Endodermal cell (in vitro differentiated cells): ENCODE measurements around the gene CLEC2A. TPM values are rescaled to one million over a fixed set of nuclear protein-coding genes. Genes with fewer than 3 reads are reported as not detected.

Experiments
- DNase-seq: peaks from one replicate; pipeline ENCODE4 v3.0.0-alpha.2; 2017
- H3K27ac ChIP-seq: 2 replicates; pipeline ENCODE4 v1.5.1; 2013; ENCODE audit warnings: mild to moderate bottlenecking, low read depth, low read length, moderate library complexity
- H3K27me3 ChIP-seq: 2 replicates; pipeline ENCODE4 v1.6.1; 2013; ENCODE audit warnings: mild to moderate bottlenecking, low read length, moderate library complexity; ENCODE audit not compliant: insufficient read depth, control insufficient read depth, poor library complexity, severe bottlenecking
- H3K36me3 ChIP-seq: 2 replicates; pipeline ENCODE4 v1.7.0; 2013; ENCODE audit warnings: mild to moderate bottlenecking, low read length, moderate library complexity; ENCODE audit not compliant: control insufficient read depth, insufficient read depth
- H3K4me1 ChIP-seq: one replicate; pipeline ENCODE4 v1.7.0; 2013; ENCODE audit warnings: low read length; ENCODE audit not compliant: control insufficient read depth, insufficient read depth
- H3K4me3 ChIP-seq: 2 replicates; pipeline ENCODE4 v1.5.1; 2013; ENCODE audit warnings: mild to moderate bottlenecking, low read length, moderate library complexity
- H3K9ac ChIP-seq: 2 replicates; pipeline ENCODE4 v1.6.1; 2013; ENCODE audit warnings: mild to moderate bottlenecking, low read length, moderate library complexity; ENCODE audit not compliant: poor library complexity, severe bottlenecking; ENCODE audit errors: extremely low read depth
- H3K9me3 ChIP-seq: 2 replicates; pipeline ENCODE4 v1.6.1; 2013; ENCODE audit warnings: mild to moderate bottlenecking, low read length, moderate library complexity; ENCODE audit not compliant: control insufficient read depth
- H3K27ac Mint-ChIP-seq: 2 replicates; pipeline ENCODE4 v1.8.0; 2020; ENCODE audit warnings: mixed read lengths
- H3K27me3 Mint-ChIP-seq: 2 replicates; pipeline ENCODE4 v1.8.0; 2021; ENCODE audit warnings: mild to moderate bottlenecking, mixed read lengths; ENCODE audit not compliant: insufficient read depth
- H3K36me3 Mint-ChIP-seq: 2 replicates; pipeline ENCODE4 v1.8.0; 2020; ENCODE audit warnings: low read depth, mixed read lengths
- H3K4me1 Mint-ChIP-seq: 2 replicates; pipeline ENCODE4 v1.8.0; 2020; ENCODE audit warnings: mixed read lengths
- H3K4me3 Mint-ChIP-seq: 2 replicates; pipeline ENCODE4 v1.8.0; 2020; ENCODE audit warnings: mild to moderate bottlenecking, moderate library complexity, mixed read lengths
- H3K9me3 Mint-ChIP-seq: 2 replicates; pipeline ENCODE4 v1.8.0; 2020; ENCODE audit warnings: mild to moderate bottlenecking, mixed read lengths
- CTCF ChIP-seq: fragments of 200-600 bp; sonication (generic); conservative IDR thresholded peaks from 2 replicates; pipeline ENCODE4 v1.5.0; 2021; ENCODE audit warnings: antibody characterized with exemption, mild to moderate bottlenecking
- WGBS, 2 experiments: methylation state at CpG; one replicate each; pipeline versions ENCODE4 v1.1.5 to v1.1.7; 2013; ENCODE audit warnings: missing lambda C conversion rate in 2 of 2, mixed read lengths in 1 of 2; ENCODE audit not compliant: insufficient coverage in 1 of 2, insufficient read length in 1 of 2; 5-methylcytosine and 5-hydroxymethylcytosine counted together
- total RNA-seq, 2 donors: library from RNA; stranded (reverse); fragmentation: NEBNext Ultra II Directional in 1 of 2; extraction: Animal tissue kit (Norgen Biotek cat#: 25700) in 1 of 2; gene quantifications; 2 replicates in 1 of 2; 3 replicates in 1 of 2; pipeline ENCODE4 v1.2.1, GENCODE V29; 2021

CLEC2A gene
- total RNA-seq, 2 donors from 2014 or later: 3.8 TPM; not detected in 1

DNA sequence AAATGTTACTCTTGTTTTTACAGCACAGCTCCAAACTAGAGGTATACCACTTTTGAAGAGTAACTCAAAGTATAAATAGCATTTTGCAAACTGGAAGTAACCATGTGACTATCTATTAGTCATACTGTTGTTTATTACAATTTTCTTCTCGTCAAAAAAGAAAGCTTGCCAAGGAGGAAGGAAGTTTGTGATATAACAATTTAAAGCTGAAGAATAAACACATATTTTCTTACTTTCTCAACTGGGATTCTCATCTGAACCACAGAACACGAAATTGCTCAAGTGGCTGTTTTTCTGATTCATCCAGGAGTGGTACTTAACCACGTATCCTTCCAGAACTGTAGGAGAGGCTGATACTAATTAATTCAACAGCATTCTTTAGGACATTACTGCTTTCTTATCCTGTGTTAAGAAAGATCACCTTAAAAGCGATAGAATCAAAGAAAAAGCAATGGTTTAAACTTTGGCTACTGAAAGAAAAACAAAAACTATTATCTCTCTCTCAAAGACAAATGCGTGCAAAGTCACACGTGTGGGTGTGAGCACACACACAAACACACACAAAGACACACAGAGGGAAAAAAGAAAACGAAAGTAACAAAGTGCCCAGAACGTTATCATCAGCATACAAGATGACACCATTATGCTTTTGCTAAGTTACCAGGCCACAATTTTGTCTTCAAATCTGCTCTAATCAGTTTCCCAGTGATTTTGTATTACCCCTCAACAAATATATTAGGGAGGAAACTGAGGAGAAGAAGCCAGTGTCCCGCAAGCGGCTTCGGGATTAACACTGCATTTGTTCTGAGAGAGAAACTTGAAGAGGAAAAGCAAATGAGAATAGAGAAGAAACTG, 62.6 kb downstream of the CLEC2A start, which contains the start of gene CLEC2B:
Gene CLEC2B (minus strand): TSS at position 48 of the 855 bp plus-strand sequence.
- 68 to 70% methylated on average over 6 to 10 of the region's 11 CpGs for WGBS, 2 experiments
- DNase-seq: no peak
- Histone ChIP-seq H3K9ac (no peak within 1 kb of the TSS), H3K4me3 (no peak within 1 kb of the TSS), H3K27me3 (no peaks in the 10 kb centered on the region), H3K36me3 (no peaks in the 10 kb centered on the region), H3K27ac (no peak within 1 kb of the TSS), H3K4me1 (no peaks in the 10 kb centered on the region), H3K9me3 (no peaks in the 10 kb centered on the region)
- peaks cover 21% of the 10 kb centered on the region for H3K4me1 Mint-ChIP-seq
- no peaks in the 10 kb centered on the region for H3K36me3 Mint-ChIP-seq
- no peaks in the 10 kb centered on the region for H3K27me3 Mint-ChIP-seq
- H3K4me3 Mint-ChIP-seq: no peak within 1 kb of the TSS
- H3K27ac Mint-ChIP-seq: peak within 1 kb of the TSS; percentile 0
- no peak for TF ChIP-seq CTCF
- no peaks in the 10 kb centered on the region for H3K9me3 Mint-ChIP-seq

DNA sequence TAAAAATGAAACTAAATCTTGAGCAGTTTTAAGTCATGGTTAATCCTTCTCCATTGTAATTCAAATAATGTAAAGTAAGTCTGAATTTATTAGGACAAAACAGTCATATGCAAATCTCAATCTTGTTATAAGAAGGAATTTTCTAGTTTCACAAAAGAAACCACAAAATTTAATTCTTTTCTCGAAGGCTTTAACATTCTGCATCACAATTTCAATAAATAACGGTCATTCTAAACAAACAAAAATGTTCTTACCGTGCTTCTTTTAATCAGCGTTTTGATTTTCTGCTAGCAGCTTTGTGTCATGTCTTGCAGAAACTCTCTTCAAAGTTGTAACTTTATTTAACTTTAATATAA, 63.2 kb downstream of the CLEC2A start:
- H3K4me1 ChIP-seq: no peaks in the 10 kb centered on the region
- no peak overlapping the region for H3K27ac Mint-ChIP-seq
- H3K36me3 Mint-ChIP-seq: no peaks in the 10 kb centered on the region
- H3K9ac ChIP-seq: no peak overlapping the region
- H3K4me1 Mint-ChIP-seq: peaks cover 21% of the 10 kb centered on the region
- H3K27me3 ChIP-seq: no peaks in the 10 kb centered on the region
- H3K9me3 ChIP-seq: no peaks in the 10 kb centered on the region
- H3K27me3 Mint-ChIP-seq: no peaks in the 10 kb centered on the region
- no peaks in the 10 kb centered on the region for H3K36me3 ChIP-seq
- no peak overlapping the region for H3K4me3 Mint-ChIP-seq
- TF ChIP-seq CTCF: no peak
- WGBS, 2 experiments: 80 to 92% methylated on average over 3 to 4 of the region's 4 CpGs
- H3K4me3 ChIP-seq: no peak overlapping the region
- H3K9me3 Mint-ChIP-seq: no peaks in the 10 kb centered on the region
- DNase-seq: no peak
- H3K27ac ChIP-seq: no peak overlapping the region

- H3K9me3 ChIP-seq: no peaks in the 10 kb centered on the region
- Mint-ChIP-seq H3K4me1 (peaks cover 21% of the 10 kb centered on the region), H3K27me3 (no peaks in the 10 kb centered on the region), H3K9me3 (no peaks in the 10 kb centered on the region), H3K4me3 (no peak overlapping the region), H3K27ac (no peak overlapping the region), H3K36me3 (no peaks in the 10 kb centered on the region)
- no peaks in the 10 kb centered on the region for H3K27me3 ChIP-seq
- no peak for DNase-seq
- 91 to 97% methylated on average over 7 of the region's 11 CpGs for WGBS, 2 experiments
- no peak for TF ChIP-seq CTCF
- H3K36me3 ChIP-seq: no peaks in the 10 kb centered on the region
- H3K9ac ChIP-seq: no peak overlapping the region
- H3K27ac ChIP-seq: no peak overlapping the region
- no peaks in the 10 kb centered on the region for H3K4me1 ChIP-seq
- H3K4me3 ChIP-seq: no peak overlapping the region
Measured at GRCh38 chr12:9868311-9868801, 63.8 kb downstream of the CLEC2A start.
